Ascending aorta (tissue), 2 donors: ENCODE measurements around the gene OR52I2. TPM values are rescaled to one million over a fixed set of nuclear protein-coding genes. Genes with fewer than 3 reads are reported as not detected.

ENCODE experiments used
- DNase-seq, 2 donors: peaks; one replicate each; pipeline ENCODE4 v3.0.0-alpha.2; 2019; ENCODE audit warnings: low spot score in 2 of 2
- H3K27ac ChIP-seq, 2 donors: fragments of 200-600 bp; sonication (generic); one replicate each; pipeline ENCODE4 v1.5.1; 2016 to 2017; ENCODE audit warnings: mild to moderate bottlenecking in 1 of 2
- H3K27me3 ChIP-seq: fragments of 200-600 bp; sonication (generic); one replicate; pipeline ENCODE4 v1.5.1; 2017
- H3K36me3 ChIP-seq, 2 donors: fragments of 200-600 bp; sonication (generic); one replicate each; pipeline ENCODE4 v1.5.1; 2016
- H3K4me1 ChIP-seq, 2 donors: fragments of 200-600 bp; sonication (generic); one replicate each; pipeline ENCODE4 v1.5.1; 2016 to 2017; ENCODE audit warnings: mild to moderate bottlenecking in 1 of 2
- H3K4me3 ChIP-seq, 2 donors: fragments of 200-600 bp; sonication (generic); one replicate each; pipeline ENCODE4 v1.5.1; 2016 to 2017; ENCODE audit warnings: mild to moderate bottlenecking in 1 of 2
- H3K9me3 ChIP-seq, 2 donors: fragments of 200-600 bp; sonication (generic); one replicate each; pipeline ENCODE4 v1.5.1; 2016
- CTCF ChIP-seq, 3 experiments: fragments of 200-600 bp in 2 of 3; fragments of 450-650 bp in 1 of 3; sonication (generic) in 2 of 3; IDR thresholded peaks; one replicate each; pipeline ENCODE4 v1.5.1; 2016 to 2019; ENCODE audit warnings: antibody characterized with exemption in 3 of 3, mild to moderate bottlenecking in 1 of 3, moderate library complexity in 1 of 3
- intact Hi-C: fragments of 100-400 bp; cut with DNase I; formaldehyde crosslinking; loops from one replicate; pipeline ENCODE4 v1.15.1; 2023
- total RNA-seq: library from RNA; depleted of rRNA; stranded (reverse); fragments of >200 nt; gene quantifications from one replicate; pipeline ENCODE4 v1.1.0, GENCODE V29; 2016

Gene OR52I2
- total RNA-seq, 1 donor from 2014 or later = not detected

- no peak for DNase-seq
- Histone ChIP-seq H3K27me3 (no peaks in the 10 kb centered on the region), H3K9me3 (no peaks in the 10 kb centered on the region), H3K27ac (no peak overlapping the region), H3K4me1 (no peaks in the 10 kb centered on the region), H3K4me3 (no peak overlapping the region), H3K36me3 (no peaks in the 10 kb centered on the region)
- TF ChIP-seq CTCF (IDR thresholded peaks at IDR 0.05) = no peak
- intact Hi-C loops = no loop called here
These were observed 34.1 kb upstream of the OR52I2 start for GRCh38 chr11:4547416-4547815.

GRCh38 chr11:4551346-4551979 lies 30.1 kb upstream of the OR52I2 start:
- Histone ChIP-seq H3K36me3 (no peaks in the 10 kb centered on the region), H3K4me3 (no peak overlapping the region), H3K4me1 (no peaks in the 10 kb centered on the region), H3K9me3 (no peaks in the 10 kb centered on the region), H3K27ac (no peak overlapping the region), H3K27me3 (no peaks in the 10 kb centered on the region)
- DNase-seq = no peak
- intact Hi-C loops = no loop called here
- TF ChIP-seq CTCF (IDR thresholded peaks at IDR 0.05) = no peak

GRCh38 chr11:4559527-4560440 lies 21.8 kb upstream of the OR52I2 start:
- no peaks in the 10 kb centered on the region for H3K27me3 ChIP-seq
- intact Hi-C loops = no loop called here
- no peak for DNase-seq
- no peaks in the 10 kb centered on the region for H3K9me3 ChIP-seq
- no peak overlapping the region for H3K4me3 ChIP-seq
- H3K27ac ChIP-seq = no peak overlapping the region
- no peak for TF ChIP-seq CTCF (IDR thresholded peaks at IDR 0.05)
- H3K4me1 ChIP-seq = no peaks in the 10 kb centered on the region
- H3K36me3 ChIP-seq = no peaks in the 10 kb centered on the region

GRCh38 chr11:4560467-4560866 lies 21.1 kb upstream of the OR52I2 start:
- Histone ChIP-seq H3K27me3 (no peaks in the 10 kb centered on the region), H3K36me3 (no peaks in the 10 kb centered on the region), H3K4me3 (no peak overlapping the region), H3K4me1 (no peaks in the 10 kb centered on the region), H3K9me3 (no peaks in the 10 kb centered on the region), H3K27ac (no peak overlapping the region)
- intact Hi-C loops = no loop called here
- no peak for TF ChIP-seq CTCF (IDR thresholded peaks at IDR 0.05)
- no peak for DNase-seq

GRCh38 chr11:4565371-4565770 lies 16.2 kb upstream of the OR52I2 start:
- Histone ChIP-seq H3K9me3 (no peaks in the 10 kb centered on the region), H3K4me1 (no peaks in the 10 kb centered on the region), H3K27me3 (no peaks in the 10 kb centered on the region), H3K27ac (no peak overlapping the region), H3K36me3 (no peaks in the 10 kb centered on the region), H3K4me3 (no peak overlapping the region)
- intact Hi-C loops = no loop called here
- TF ChIP-seq CTCF (IDR thresholded peaks at IDR 0.05) = no peak
- DNase-seq = no peak
